GM23338 (cell line): Measurements from ENCODE around the gene SLC43A3.

Experiments used
- CREB1 ChIP-seq: fragments of 250-450 bp; sonication (Bioruptor Pico); IDR thresholded peaks from 2 replicates; pipeline ENCODE4 v1.5.0; 2020; ENCODE audit warnings: low read depth, mild to moderate bottlenecking, moderate library complexity
- EZH2 ChIP-seq: fragments of 200-600 bp; sonication (generic); IDR thresholded peaks from one replicate; pipeline ENCODE4 v1.8.0; 2017; ENCODE audit warnings: antibody characterized with exemption, mild to moderate bottlenecking, low read depth; ENCODE audit not compliant: unreplicated experiment
- EZH2phosphoT487 ChIP-seq: fragments of 200-600 bp; sonication (generic); IDR thresholded peaks from one replicate; pipeline ENCODE4 v1.8.1; 2018; ENCODE audit warnings: antibody characterized with exemption; ENCODE audit not compliant: unreplicated experiment
- JUNB ChIP-seq: IDR thresholded peaks from one replicate; pipeline ENCODE4 v1.6.1; 2016; ENCODE audit warnings: antibody characterized with exemption; ENCODE audit not compliant: unreplicated experiment
- NANOG ChIP-seq: IDR thresholded peaks from 2 replicates; pipeline ENCODE4 v1.6.1; 2016; ENCODE audit warnings: antibody characterized with exemption, borderline replicate concordance
- POLR2AphosphoS5 ChIP-seq: IDR thresholded peaks from 2 replicates; pipeline ENCODE4 v1.6.1; 2016; ENCODE audit warnings: antibody characterized with exemption, low read depth
- STAT1 ChIP-seq: IDR thresholded peaks from one replicate; pipeline ENCODE4 v1.6.1; 2016; ENCODE audit warnings: antibody characterized with exemption; ENCODE audit not compliant: unreplicated experiment
- ZNF114 ChIP-seq: fragments of 250-450 bp; sonication (Bioruptor Pico); IDR thresholded peaks from 2 replicates; pipeline ENCODE4 v1.5.0; 2020; ENCODE audit warnings: mild to moderate bottlenecking, moderate library complexity
- ZNF331 ChIP-seq: fragments of 250-450 bp; sonication (Bioruptor Pico); IDR thresholded peaks from 2 replicates; pipeline ENCODE4 v1.5.0; 2020; ENCODE audit warnings: low read depth, mild to moderate bottlenecking, moderate library complexity
- TF ChIP-seq, protein P1 (sequence below), 2 experiments: fragments of 200-600 bp in 1 of 2; sonication (generic) in 1 of 2; conservative IDR thresholded peaks; 2 replicates each; pipeline versions ENCODE4 v1.5.1 to v1.6.1; 2016 to 2017; ENCODE audit warnings: antibody characterized with exemption in 2 of 2, low read depth in 2 of 2, mild to moderate bottlenecking in 2 of 2, moderate library complexity in 1 of 2
- TF ChIP-seq, protein P2 (sequence below): IDR thresholded peaks from one replicate; pipeline ENCODE4 v1.6.1; 2018; ENCODE audit warnings: antibody characterized with exemption; ENCODE audit not compliant: unreplicated experiment
- TF ChIP-seq, protein P3 (sequence below): IDR thresholded peaks from 2 replicates; pipeline ENCODE4 v1.6.1; 2016; ENCODE audit warnings: antibody characterized with exemption
- TF ChIP-seq, protein P4 (sequence below): fragments of 250-450 bp; sonication (Bioruptor Pico); IDR thresholded peaks from 2 replicates; pipeline ENCODE4 v1.5.0; 2020; ENCODE audit warnings: mild to moderate bottlenecking, moderate library complexity

DNA sequence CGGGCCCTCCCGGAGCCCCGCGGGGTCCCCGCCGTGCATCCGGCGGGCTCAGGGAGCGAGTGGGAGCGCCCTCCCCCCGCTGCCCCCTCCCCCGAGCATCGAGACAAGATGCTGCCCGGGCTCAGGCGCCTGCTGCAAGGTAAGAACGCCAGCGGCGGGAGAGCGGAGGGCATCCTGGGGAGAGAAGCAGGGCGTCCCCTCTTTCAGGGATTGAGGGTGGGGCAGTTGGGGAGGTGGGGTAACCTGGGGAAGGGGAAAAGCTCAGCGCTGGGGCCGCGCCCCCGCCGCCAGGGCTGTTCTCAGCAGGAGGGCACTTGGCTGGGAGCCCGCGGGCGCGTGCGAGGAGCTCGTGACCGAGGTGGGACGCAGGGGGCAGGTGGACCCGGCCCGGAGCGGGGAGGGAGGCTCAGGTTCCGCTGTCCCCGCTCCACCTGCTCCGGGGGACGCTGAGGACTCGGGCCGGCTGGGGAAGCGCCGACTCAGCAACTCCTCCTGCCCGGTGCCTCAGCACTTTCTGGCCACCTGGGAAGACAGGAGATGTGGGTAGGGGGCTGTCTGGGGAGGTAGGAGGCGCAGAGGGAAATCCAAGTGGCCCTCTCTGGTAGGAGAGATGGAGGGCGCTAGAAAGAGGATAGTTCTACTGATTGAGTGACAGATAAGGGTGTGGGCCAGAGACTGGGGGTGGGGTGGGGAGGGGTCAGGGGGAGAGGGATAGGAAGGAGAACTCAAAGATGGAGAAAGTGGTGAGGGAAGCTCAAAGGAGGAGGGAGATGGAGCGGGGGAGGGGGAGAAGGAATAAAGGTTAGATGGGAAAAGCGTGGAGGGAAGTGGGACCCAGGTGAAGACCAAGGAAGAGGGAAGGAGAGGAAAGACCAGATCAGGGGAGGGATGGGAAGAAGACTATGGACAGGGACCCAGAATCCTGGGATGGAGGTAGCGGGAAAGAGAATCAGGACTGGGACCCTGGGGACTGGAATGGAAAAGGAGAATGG, 34.1 kb upstream of the SLC43A3 start:
- TF ChIP-seq EZH2 (no peak), POLR2AphosphoS5 (0 out of 2 replicates have a peak, but pooled peaks have one; percentile 9), EZH2phosphoT487 (no peak), CREB1 (CRISPR knock-in tag) (no peak), STAT1 (no peak), JUNB (no peak), ZNF331 (CRISPR knock-in tag) (no peak), ZNF114 (CRISPR knock-in tag) (no peak), NANOG (no peak)
- TF ChIP-seq, protein P1, sequence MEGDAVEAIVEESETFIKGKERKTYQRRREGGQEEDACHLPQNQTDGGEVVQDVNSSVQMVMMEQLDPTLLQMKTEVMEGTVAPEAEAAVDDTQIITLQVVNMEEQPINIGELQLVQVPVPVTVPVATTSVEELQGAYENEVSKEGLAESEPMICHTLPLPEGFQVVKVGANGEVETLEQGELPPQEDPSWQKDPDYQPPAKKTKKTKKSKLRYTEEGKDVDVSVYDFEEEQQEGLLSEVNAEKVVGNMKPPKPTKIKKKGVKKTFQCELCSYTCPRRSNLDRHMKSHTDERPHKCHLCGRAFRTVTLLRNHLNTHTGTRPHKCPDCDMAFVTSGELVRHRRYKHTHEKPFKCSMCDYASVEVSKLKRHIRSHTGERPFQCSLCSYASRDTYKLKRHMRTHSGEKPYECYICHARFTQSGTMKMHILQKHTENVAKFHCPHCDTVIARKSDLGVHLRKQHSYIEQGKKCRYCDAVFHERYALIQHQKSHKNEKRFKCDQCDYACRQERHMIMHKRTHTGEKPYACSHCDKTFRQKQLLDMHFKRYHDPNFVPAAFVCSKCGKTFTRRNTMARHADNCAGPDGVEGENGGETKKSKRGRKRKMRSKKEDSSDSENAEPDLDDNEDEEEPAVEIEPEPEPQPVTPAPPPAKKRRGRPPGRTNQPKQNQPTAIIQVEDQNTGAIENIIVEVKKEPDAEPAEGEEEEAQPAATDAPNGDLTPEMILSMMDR (conservative IDR thresholded peaks at IDR 0.05; ENCODE audit: low read depth in 2 of 2): no peak
- TF ChIP-seq, protein P2, sequence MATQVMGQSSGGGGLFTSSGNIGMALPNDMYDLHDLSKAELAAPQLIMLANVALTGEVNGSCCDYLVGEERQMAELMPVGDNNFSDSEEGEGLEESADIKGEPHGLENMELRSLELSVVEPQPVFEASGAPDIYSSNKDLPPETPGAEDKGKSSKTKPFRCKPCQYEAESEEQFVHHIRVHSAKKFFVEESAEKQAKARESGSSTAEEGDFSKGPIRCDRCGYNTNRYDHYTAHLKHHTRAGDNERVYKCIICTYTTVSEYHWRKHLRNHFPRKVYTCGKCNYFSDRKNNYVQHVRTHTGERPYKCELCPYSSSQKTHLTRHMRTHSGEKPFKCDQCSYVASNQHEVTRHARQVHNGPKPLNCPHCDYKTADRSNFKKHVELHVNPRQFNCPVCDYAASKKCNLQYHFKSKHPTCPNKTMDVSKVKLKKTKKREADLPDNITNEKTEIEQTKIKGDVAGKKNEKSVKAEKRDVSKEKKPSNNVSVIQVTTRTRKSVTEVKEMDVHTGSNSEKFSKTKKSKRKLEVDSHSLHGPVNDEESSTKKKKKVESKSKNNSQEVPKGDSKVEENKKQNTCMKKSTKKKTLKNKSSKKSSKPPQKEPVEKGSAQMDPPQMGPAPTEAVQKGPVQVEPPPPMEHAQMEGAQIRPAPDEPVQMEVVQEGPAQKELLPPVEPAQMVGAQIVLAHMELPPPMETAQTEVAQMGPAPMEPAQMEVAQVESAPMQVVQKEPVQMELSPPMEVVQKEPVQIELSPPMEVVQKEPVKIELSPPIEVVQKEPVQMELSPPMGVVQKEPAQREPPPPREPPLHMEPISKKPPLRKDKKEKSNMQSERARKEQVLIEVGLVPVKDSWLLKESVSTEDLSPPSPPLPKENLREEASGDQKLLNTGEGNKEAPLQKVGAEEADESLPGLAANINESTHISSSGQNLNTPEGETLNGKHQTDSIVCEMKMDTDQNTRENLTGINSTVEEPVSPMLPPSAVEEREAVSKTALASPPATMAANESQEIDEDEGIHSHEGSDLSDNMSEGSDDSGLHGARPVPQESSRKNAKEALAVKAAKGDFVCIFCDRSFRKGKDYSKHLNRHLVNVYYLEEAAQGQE: no peak
- TF ChIP-seq, protein P3, sequence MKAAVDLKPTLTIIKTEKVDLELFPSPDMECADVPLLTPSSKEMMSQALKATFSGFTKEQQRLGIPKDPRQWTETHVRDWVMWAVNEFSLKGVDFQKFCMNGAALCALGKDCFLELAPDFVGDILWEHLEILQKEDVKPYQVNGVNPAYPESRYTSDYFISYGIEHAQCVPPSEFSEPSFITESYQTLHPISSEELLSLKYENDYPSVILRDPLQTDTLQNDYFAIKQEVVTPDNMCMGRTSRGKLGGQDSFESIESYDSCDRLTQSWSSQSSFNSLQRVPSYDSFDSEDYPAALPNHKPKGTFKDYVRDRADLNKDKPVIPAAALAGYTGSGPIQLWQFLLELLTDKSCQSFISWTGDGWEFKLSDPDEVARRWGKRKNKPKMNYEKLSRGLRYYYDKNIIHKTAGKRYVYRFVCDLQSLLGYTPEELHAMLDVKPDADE: no peak
- TF ChIP-seq, protein P4, sequence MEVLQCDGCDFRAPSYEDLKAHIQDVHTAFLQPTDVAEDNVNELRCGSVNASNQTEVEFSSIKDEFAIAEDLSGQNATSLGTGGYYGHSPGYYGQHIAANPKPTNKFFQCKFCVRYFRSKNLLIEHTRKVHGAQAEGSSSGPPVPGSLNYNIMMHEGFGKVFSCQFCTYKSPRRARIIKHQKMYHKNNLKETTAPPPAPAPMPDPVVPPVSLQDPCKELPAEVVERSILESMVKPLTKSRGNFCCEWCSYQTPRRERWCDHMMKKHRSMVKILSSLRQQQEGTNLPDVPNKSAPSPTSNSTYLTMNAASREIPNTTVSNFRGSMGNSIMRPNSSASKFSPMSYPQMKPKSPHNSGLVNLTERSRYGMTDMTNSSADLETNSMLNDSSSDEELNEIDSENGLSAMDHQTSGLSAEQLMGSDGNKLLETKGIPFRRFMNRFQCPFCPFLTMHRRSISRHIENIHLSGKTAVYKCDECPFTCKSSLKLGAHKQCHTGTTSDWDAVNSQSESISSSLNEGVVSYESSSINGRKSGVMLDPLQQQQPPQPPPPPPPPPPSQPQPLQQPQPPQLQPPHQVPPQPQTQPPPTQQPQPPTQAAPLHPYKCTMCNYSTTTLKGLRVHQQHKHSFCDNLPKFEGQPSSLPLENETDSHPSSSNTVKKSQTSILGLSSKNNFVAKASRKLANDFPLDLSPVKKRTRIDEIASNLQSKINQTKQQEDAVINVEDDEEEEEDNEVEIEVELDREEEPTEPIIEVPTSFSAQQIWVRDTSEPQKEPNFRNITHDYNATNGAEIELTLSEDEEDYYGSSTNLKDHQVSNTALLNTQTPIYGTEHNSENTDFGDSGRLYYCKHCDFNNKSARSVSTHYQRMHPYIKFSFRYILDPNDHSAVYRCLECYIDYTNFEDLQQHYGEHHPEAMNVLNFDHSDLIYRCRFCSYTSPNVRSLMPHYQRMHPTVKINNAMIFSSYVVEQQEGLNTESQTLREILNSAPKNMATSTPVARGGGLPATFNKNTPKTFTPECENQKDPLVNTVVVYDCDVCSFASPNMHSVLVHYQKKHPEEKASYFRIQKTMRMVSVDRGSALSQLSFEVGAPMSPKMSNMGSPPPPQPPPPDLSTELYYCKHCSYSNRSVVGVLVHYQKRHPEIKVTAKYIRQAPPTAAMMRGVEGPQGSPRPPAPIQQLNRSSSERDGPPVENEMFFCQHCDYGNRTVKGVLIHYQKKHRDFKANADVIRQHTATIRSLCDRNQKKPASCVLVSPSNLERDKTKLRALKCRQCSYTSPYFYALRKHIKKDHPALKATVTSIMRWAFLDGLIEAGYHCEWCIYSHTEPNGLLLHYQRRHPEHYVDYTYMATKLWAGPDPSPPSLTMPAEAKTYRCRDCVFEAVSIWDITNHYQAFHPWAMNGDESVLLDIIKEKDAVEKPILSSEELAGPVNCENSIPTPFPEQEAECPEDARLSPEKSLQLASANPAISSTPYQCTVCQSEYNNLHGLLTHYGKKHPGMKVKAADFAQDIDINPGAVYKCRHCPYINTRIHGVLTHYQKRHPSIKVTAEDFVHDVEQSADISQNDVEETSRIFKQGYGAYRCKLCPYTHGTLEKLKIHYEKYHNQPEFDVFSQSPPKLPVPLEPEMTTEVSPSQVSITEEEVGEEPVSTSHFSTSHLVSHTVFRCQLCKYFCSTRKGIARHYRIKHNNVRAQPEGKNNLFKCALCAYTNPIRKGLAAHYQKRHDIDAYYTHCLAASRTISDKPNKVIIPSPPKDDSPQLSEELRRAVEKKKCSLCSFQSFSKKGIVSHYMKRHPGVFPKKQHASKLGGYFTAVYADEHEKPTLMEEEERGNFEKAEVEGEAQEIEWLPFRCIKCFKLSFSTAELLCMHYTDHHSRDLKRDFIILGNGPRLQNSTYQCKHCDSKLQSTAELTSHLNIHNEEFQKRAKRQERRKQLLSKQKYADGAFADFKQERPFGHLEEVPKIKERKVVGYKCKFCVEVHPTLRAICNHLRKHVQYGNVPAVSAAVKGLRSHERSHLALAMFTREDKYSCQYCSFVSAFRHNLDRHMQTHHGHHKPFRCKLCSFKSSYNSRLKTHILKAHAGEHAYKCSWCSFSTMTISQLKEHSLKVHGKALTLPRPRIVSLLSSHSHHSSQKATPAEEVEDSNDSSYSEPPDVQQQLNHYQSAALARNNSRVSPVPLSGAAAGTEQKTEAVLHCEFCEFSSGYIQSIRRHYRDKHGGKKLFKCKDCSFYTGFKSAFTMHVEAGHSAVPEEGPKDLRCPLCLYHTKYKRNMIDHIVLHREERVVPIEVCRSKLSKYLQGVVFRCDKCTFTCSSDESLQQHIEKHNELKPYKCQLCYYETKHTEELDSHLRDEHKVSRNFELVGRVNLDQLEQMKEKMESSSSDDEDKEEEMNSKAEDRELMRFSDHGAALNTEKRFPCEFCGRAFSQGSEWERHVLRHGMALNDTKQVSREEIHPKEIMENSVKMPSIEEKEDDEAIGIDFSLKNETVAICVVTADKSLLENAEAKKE: no peak
